ENCODE results near the gene EGFLAM.

GRCh38 chr5:38426490-38426889 lies 168.1 kb downstream of the EGFLAM start:
- TF ChIP-seq, protein P1, sequence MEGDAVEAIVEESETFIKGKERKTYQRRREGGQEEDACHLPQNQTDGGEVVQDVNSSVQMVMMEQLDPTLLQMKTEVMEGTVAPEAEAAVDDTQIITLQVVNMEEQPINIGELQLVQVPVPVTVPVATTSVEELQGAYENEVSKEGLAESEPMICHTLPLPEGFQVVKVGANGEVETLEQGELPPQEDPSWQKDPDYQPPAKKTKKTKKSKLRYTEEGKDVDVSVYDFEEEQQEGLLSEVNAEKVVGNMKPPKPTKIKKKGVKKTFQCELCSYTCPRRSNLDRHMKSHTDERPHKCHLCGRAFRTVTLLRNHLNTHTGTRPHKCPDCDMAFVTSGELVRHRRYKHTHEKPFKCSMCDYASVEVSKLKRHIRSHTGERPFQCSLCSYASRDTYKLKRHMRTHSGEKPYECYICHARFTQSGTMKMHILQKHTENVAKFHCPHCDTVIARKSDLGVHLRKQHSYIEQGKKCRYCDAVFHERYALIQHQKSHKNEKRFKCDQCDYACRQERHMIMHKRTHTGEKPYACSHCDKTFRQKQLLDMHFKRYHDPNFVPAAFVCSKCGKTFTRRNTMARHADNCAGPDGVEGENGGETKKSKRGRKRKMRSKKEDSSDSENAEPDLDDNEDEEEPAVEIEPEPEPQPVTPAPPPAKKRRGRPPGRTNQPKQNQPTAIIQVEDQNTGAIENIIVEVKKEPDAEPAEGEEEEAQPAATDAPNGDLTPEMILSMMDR (IDR thresholded peaks at IDR 0.05), result no peak
- TF ChIP-seq POLR2AphosphoS5 (IDR thresholded peaks at IDR 0.05) (no peak), POLR2A (IDR thresholded peaks at IDR 0.05) (no peak), EP300 (IDR thresholded peaks at IDR 0.05) (no peak)
